DOHH2 (cell line): ENCODE data around the gene CDK14.

ENCODE experiments used
- EZH2phosphoT487 ChIP-seq: fragments of 200-600 bp; sonication (generic); IDR thresholded peaks from 2 replicates; pipeline ENCODE4 v1.6.1; 2017; ENCODE audit warnings: borderline replicate concordance, mild to moderate bottlenecking, antibody characterized with exemption, low read length, moderate library complexity, mixed read lengths
- TF ChIP-seq, protein P1 (sequence below): fragments of 200-600 bp; sonication (generic); IDR thresholded peaks from one replicate; pipeline ENCODE4 v1.5.1; 2014; ENCODE audit warnings: antibody characterized with exemption, mild to moderate bottlenecking, low read depth, low read length; ENCODE audit not compliant: poor library complexity, severe bottlenecking

DNA sequence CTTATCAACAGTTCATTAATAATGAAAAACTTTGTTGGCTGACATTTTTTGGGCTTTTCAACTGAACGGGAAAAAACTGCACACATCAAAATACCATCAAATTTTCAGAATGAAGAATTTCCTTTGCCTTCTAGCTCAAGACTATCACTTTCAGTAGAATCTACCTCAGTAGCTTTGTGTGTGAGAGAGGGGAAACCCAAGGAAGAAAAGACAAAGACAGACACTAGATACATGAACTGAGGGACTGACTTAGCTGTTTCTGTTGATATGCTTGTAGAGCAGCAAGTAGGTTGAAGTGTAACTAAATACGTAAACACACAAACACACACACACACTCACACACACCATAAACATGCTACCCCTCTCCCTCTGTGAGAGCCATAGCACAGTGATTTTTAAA lies 257.1 kb downstream of the CDK14 start:
- TF ChIP-seq, protein P1, sequence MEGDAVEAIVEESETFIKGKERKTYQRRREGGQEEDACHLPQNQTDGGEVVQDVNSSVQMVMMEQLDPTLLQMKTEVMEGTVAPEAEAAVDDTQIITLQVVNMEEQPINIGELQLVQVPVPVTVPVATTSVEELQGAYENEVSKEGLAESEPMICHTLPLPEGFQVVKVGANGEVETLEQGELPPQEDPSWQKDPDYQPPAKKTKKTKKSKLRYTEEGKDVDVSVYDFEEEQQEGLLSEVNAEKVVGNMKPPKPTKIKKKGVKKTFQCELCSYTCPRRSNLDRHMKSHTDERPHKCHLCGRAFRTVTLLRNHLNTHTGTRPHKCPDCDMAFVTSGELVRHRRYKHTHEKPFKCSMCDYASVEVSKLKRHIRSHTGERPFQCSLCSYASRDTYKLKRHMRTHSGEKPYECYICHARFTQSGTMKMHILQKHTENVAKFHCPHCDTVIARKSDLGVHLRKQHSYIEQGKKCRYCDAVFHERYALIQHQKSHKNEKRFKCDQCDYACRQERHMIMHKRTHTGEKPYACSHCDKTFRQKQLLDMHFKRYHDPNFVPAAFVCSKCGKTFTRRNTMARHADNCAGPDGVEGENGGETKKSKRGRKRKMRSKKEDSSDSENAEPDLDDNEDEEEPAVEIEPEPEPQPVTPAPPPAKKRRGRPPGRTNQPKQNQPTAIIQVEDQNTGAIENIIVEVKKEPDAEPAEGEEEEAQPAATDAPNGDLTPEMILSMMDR = no peak
- no peak for TF ChIP-seq EZH2phosphoT487
